Stimulated activated naive CD8-positive, alpha-beta T cell treated with anti-CD3 and anti-CD28 coated beads, Interleukin-15, Interleukin-2, amounts not matched to agents 100 ng/mL and 50 ng/mL, for 24 hours (primary cell): Measurements from ENCODE around the gene MAML3.

Experiments
- H3K27ac Mint-ChIP-seq: one replicate; pipeline ENCODE4 v1.8.0; 2021; ENCODE audit warnings: mild to moderate bottlenecking, mixed read lengths
- H3K27me3 Mint-ChIP-seq: one replicate; pipeline ENCODE4 v1.8.0; 2021; ENCODE audit warnings: mixed read lengths
- H3K36me3 Mint-ChIP-seq: one replicate; pipeline ENCODE4 v1.8.0; 2021; ENCODE audit warnings: low read depth, mixed read lengths
- H3K4me1 Mint-ChIP-seq: one replicate; pipeline ENCODE4 v1.8.0; 2021; ENCODE audit warnings: low read depth, mixed read lengths
- H3K4me3 Mint-ChIP-seq: one replicate; pipeline ENCODE4 v1.8.0; 2021; ENCODE audit warnings: mild to moderate bottlenecking, mixed read lengths
- H3K9me3 Mint-ChIP-seq: one replicate; pipeline ENCODE4 v1.8.0; 2021; ENCODE audit warnings: mixed read lengths

The MAML3 gene

DNA sequence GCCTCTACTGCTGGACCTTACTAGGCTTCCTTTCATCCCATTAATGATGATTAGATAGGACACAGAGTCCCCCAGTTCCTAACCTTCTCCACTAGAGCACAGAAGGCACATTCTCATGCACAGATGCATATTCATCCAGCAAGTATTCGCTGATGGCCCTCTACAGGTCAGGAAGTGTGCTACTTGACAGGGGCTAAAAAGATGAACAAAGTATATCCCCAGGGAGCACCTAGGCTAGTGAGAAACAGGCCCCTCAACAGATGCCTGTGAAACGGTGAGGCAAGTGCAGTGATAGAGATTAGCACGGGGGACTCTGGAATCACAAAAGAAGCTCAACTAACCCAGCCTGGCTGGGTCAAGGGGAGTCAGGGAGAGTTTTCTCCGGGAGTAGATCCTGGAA is 392.5 kb downstream of the MAML3 start:
- Mint-ChIP-seq H3K4me3 (no peak overlapping the region), H3K27me3 (no peaks in the 10 kb centered on the region), H3K27ac (no peak overlapping the region), H3K4me1 (peaks cover 5% of the 10 kb centered on the region), H3K36me3 (no peaks in the 10 kb centered on the region), H3K9me3 (no peaks in the 10 kb centered on the region)

DNA sequence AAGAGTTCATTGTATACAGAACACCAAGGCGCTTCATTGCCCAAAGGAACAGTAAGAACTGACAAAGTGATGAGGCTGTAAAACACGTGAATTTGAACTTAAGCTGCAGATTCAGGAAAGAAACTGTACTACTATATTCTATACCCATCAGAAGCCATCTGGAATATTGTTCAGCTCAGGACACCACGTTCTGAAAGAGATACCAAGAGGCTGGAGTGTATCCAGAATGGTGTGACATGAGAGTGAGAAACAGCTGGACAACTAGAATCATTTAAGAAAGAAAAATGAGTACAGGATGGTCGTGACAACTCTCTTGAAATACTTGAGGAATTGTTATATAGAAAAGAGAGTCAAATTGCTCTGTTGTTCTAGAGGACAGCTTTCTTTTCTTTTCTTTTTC is 393.4 kb downstream of the MAML3 start:
- H3K9me3 Mint-ChIP-seq, result no peaks in the 10 kb centered on the region
- no peaks in the 10 kb centered on the region for H3K27me3 Mint-ChIP-seq
- no peak overlapping the region for H3K4me3 Mint-ChIP-seq
- H3K27ac Mint-ChIP-seq, result no peak overlapping the region
- no peaks in the 10 kb centered on the region for H3K36me3 Mint-ChIP-seq
- peaks cover 5% of the 10 kb centered on the region for H3K4me1 Mint-ChIP-seq

GRCh38 chr4:139759097-139759496 is 394.9 kb downstream of the MAML3 start:
- Mint-ChIP-seq H3K27ac (no peak overlapping the region), H3K36me3 (no peaks in the 10 kb centered on the region), H3K4me1 (peaks cover under 1% of the 10 kb centered on the region), H3K27me3 (no peaks in the 10 kb centered on the region), H3K4me3 (no peak overlapping the region), H3K9me3 (no peaks in the 10 kb centered on the region)

- H3K36me3 Mint-ChIP-seq, result no peaks in the 10 kb centered on the region
- H3K9me3 Mint-ChIP-seq, result no peaks in the 10 kb centered on the region
- H3K4me1 Mint-ChIP-seq, result no peaks in the 10 kb centered on the region
- no peak overlapping the region for H3K4me3 Mint-ChIP-seq
- no peak overlapping the region for H3K27ac Mint-ChIP-seq
- no peaks in the 10 kb centered on the region for H3K27me3 Mint-ChIP-seq
These were observed 397.4 kb downstream of the MAML3 start for GRCh38 chr4:139756391-139757180.

GRCh38 chr4:139754938-139755337 is 399.0 kb downstream of the MAML3 start:
- Mint-ChIP-seq H3K4me1 (peaks cover 3% of the 10 kb centered on the region), H3K9me3 (no peaks in the 10 kb centered on the region), H3K4me3 (no peak overlapping the region), H3K27me3 (no peaks in the 10 kb centered on the region), H3K36me3 (no peaks in the 10 kb centered on the region), H3K27ac (no peak overlapping the region)

DNA sequence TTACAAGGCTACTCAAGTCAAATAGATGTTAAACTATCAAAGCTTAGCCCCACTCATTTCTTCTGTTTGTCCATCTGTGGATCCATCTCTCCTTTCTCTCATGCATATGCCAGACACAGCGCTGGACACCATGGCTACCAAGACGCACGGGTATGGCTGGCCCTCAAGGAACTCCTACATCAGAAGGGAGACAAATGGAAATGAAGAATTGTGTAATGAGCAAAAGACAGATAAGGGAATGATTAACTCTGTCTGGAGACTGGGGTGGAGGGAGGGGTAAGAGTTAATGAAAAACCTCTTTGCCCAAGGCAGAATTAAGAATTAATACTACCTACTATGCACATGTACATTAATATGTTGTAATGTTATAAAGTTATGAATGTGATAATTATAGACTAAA is 400.3 kb downstream of the MAML3 start:
- Mint-ChIP-seq H3K4me1 (peaks cover 3% of the 10 kb centered on the region), H3K36me3 (no peaks in the 10 kb centered on the region), H3K9me3 (no peaks in the 10 kb centered on the region), H3K27me3 (no peaks in the 10 kb centered on the region), H3K27ac (no peak overlapping the region), H3K4me3 (no peak overlapping the region)

DNA sequence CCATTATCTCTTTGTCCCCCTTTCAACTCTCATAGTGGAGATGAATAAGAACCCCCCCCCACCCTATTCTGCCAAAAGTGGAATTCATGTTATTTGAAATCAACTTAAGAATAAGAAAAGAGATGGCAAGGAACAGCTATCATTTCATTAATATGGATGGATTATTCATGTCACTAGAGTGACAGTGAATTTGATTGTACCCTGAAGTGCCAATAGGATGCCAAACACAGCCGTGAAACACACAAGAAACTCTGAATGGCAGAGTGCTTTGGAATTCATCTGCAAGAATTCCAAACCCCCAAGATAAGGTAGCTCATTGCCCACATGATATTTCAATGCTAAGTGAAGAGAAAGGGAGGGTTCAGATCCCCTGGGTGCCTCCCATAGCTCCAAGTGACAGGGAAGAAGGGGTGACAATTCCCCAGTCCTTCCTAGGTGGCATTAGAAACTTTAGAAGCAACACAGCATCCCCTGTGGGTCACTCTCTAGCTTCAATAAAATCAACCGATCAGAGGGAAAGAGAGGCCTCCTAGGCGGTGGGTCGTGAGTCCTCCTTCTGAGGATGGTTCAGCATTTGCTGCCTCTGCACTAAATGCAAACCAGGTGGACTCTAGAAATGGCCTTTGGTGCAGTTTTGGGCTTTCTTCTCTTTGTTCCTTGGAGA is 404.0 kb downstream of the MAML3 start:
- peaks cover 3% of the 10 kb centered on the region for H3K4me1 Mint-ChIP-seq
- no peak overlapping the region for H3K4me3 Mint-ChIP-seq
- no peaks in the 10 kb centered on the region for H3K9me3 Mint-ChIP-seq
- H3K27me3 Mint-ChIP-seq, result no peaks in the 10 kb centered on the region
- no peak overlapping the region for H3K27ac Mint-ChIP-seq
- no peaks in the 10 kb centered on the region for H3K36me3 Mint-ChIP-seq

- Mint-ChIP-seq H3K9me3 (no peaks in the 10 kb centered on the region), H3K4me3 (no peak overlapping the region)
These were observed 404.6 kb downstream of the MAML3 start for GRCh38 chr4:139749338-139749737.

DNA sequence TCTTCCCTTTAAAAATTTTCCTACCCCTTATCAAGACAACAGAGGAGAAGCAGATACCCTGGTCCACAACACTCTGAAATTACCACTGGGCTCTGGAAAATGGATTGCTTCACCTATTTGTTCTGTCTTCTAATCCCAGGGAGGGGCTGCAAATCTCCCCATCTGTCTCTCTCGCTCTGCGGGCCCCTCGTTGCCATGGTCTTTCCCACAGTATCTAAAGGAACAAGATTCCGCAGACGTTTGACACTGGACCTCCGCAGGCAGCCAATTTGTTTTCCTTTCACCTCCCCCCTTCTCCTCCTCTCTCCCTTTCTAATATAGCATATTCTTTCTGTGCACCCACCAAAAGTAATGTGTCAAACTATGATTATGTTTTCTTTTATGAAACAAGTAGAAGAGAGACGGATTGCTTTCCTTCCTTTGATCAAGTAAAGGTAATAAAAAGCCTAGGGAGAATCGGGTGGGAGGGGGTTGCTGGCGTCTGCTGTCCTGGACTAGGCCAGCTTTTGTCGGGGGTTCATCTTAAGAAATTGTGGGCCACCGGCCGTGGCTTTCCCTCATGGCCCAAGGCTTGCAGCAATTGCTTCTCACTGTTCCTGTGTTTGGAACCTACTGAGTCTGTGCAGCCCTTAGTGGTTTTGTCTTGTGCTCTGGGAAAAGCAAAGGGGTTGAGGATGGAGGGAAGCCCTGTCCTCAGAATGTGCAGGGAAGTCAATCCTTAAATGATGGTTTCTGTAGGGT is 407.4 kb downstream of the MAML3 start:
- no peaks in the 10 kb centered on the region for H3K36me3 Mint-ChIP-seq
- no peaks in the 10 kb centered on the region for H3K9me3 Mint-ChIP-seq
- no peak overlapping the region for H3K4me3 Mint-ChIP-seq
- H3K27ac Mint-ChIP-seq, result no peak overlapping the region
- no peaks in the 10 kb centered on the region for H3K27me3 Mint-ChIP-seq
- H3K4me1 Mint-ChIP-seq, result peaks cover 3% of the 10 kb centered on the region

More at GRCh38 chr4:139749338-139749737, 404.6 kb downstream of the MAML3 start:
- H3K36me3 Mint-ChIP-seq, result no peaks in the 10 kb centered on the region
- peaks cover 3% of the 10 kb centered on the region for H3K4me1 Mint-ChIP-seq
- no peaks in the 10 kb centered on the region for H3K27me3 Mint-ChIP-seq
- no peak overlapping the region for H3K27ac Mint-ChIP-seq

DNA sequence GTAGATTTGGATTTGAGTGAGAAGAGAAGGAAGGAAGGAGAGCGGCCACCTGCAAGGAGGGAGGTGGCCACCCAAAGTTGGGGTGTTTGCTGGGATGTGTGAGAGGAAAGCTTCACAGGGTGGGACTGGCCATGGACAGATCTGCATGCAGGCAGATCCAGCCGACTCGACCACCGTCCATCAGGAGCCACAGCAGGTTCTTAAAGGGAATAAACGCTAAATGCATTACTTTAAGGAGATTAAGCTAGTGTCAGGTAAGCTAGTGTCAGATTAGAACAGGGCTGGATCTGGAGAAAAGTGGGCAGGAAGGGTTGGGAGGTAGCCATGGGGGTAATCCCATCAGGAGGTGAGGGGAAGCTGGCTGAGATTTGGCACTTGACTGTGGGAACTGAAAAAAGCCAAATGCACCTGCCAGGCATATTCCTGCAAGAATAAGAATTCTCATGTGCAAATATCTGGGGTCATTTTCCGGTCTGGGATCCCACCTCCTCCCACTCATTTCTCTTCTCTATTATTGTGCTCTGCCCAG is 408.8 kb downstream of the MAML3 start:
- H3K9me3 Mint-ChIP-seq, result no peaks in the 10 kb centered on the region
- no peak overlapping the region for H3K27ac Mint-ChIP-seq
- H3K36me3 Mint-ChIP-seq, result no peaks in the 10 kb centered on the region
- H3K4me3 Mint-ChIP-seq, result no peak overlapping the region
- no peaks in the 10 kb centered on the region for H3K4me1 Mint-ChIP-seq
- H3K27me3 Mint-ChIP-seq, result no peaks in the 10 kb centered on the region

- H3K27ac Mint-ChIP-seq, result no peak overlapping the region
- no peaks in the 10 kb centered on the region for H3K27me3 Mint-ChIP-seq
These were observed 409.8 kb downstream of the MAML3 start for GRCh38 chr4:139744232-139744631.

GRCh38 chr4:139743027-139743426 is 411.0 kb downstream of the MAML3 start:
- Mint-ChIP-seq H3K9me3 (no peaks in the 10 kb centered on the region), H3K4me3 (no peak overlapping the region), H3K27ac (no peak overlapping the region), H3K36me3 (no peaks in the 10 kb centered on the region), H3K27me3 (no peaks in the 10 kb centered on the region), H3K4me1 (no peaks in the 10 kb centered on the region)

More at GRCh38 chr4:139744232-139744631, 409.8 kb downstream of the MAML3 start:
- H3K36me3 Mint-ChIP-seq, result no peaks in the 10 kb centered on the region
- H3K4me1 Mint-ChIP-seq, result no peaks in the 10 kb centered on the region
- H3K4me3 Mint-ChIP-seq, result no peak overlapping the region
- no peaks in the 10 kb centered on the region for H3K9me3 Mint-ChIP-seq

GRCh38 chr4:139740531-139741041 is 413.4 kb downstream of the MAML3 start:
- H3K4me1 Mint-ChIP-seq, result peaks cover 11% of the 10 kb centered on the region
- peaks cover 20% of the 10 kb centered on the region for H3K27me3 Mint-ChIP-seq
- no peaks in the 10 kb centered on the region for H3K36me3 Mint-ChIP-seq
- H3K4me3 Mint-ChIP-seq, result no peak overlapping the region
- no peak overlapping the region for H3K27ac Mint-ChIP-seq
- H3K9me3 Mint-ChIP-seq, result no peaks in the 10 kb centered on the region

DNA sequence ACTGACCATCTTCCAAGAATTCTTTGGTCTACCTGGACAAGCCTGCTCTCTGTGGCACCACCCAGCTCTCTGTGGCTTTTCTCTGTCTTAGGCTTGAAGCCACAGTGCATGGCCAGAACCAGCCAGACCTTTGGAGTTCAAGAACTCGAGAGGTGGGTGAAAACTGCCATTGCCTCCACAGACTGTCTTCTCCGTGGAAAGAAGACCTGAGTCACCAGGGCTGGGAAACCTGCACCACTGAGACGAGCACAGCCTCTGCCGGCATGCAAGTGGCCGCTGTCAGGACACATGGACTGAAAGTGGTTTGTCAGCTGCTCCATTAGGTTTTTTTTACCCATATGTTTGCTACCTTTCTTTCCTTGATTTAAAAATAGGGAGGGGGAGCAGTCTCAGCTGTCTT is 413.9 kb downstream of the MAML3 start:
- no peak overlapping the region for H3K27ac Mint-ChIP-seq
- H3K4me1 Mint-ChIP-seq, result peaks cover 12% of the 10 kb centered on the region
- no peaks in the 10 kb centered on the region for H3K36me3 Mint-ChIP-seq
- H3K4me3 Mint-ChIP-seq, result no peak overlapping the region
- H3K27me3 Mint-ChIP-seq, result peaks cover 20% of the 10 kb centered on the region
- H3K9me3 Mint-ChIP-seq, result no peaks in the 10 kb centered on the region
